IPS-15b (cell line): Measurements from ENCODE around the gene CASP4.

ENCODE experiments used
- H3K27me3 ChIP-seq: one replicate; pipeline ENCODE4 v1.6.1; 2013; ENCODE audit warnings: low read length; ENCODE audit not compliant: control insufficient read depth, insufficient read depth
- H3K36me3 ChIP-seq: one replicate; pipeline ENCODE4 v1.6.1; 2013; ENCODE audit warnings: low read length; ENCODE audit not compliant: control insufficient read depth, insufficient read depth
- H3K4me1 ChIP-seq: one replicate; pipeline ENCODE4 v1.6.1; 2013; ENCODE audit warnings: mild to moderate bottlenecking, low read length; ENCODE audit not compliant: control insufficient read depth, insufficient read depth
- H3K4me3 ChIP-seq: one replicate; pipeline ENCODE4 v1.5.1; 2013; ENCODE audit warnings: low read depth, low read length
- H3K9ac ChIP-seq: one replicate; pipeline ENCODE4 v1.6.1; 2013; ENCODE audit warnings: low read depth, mild to moderate bottlenecking, low read length
- H3K9me3 ChIP-seq: one replicate; pipeline ENCODE4 v1.6.1; 2013; ENCODE audit warnings: mild to moderate bottlenecking, low read length; ENCODE audit not compliant: control insufficient read depth, insufficient read depth

CASP4 gene

GRCh38 chr11:104912102-104912501 is 56.3 kb downstream of the CASP4 start:
- no peaks in the 10 kb centered on the region for H3K27me3 ChIP-seq
- H3K36me3 ChIP-seq, result no peaks in the 10 kb centered on the region
- no peaks in the 10 kb centered on the region for H3K9me3 ChIP-seq
- no peaks in the 10 kb centered on the region for H3K4me1 ChIP-seq
- no peak overlapping the region for H3K4me3 ChIP-seq
- no peak overlapping the region for H3K9ac ChIP-seq

GRCh38 chr11:104908186-104908531 is 60.2 kb downstream of the CASP4 start:
- Histone ChIP-seq H3K9ac (no peak overlapping the region), H3K4me3 (no peak overlapping the region), H3K9me3 (no peaks in the 10 kb centered on the region), H3K27me3 (no peaks in the 10 kb centered on the region), H3K36me3 (no peaks in the 10 kb centered on the region), H3K4me1 (no peaks in the 10 kb centered on the region)

- Histone ChIP-seq H3K4me1 (no peaks in the 10 kb centered on the region), H3K27me3 (no peaks in the 10 kb centered on the region), H3K36me3 (no peaks in the 10 kb centered on the region), H3K9me3 (no peaks in the 10 kb centered on the region), H3K9ac (no peak overlapping the region), H3K4me3 (no peak overlapping the region)
These were observed 60.7 kb downstream of the CASP4 start for GRCh38 chr11:104907521-104908185.

- Histone ChIP-seq H3K4me1 (no peaks in the 10 kb centered on the region), H3K36me3 (no peaks in the 10 kb centered on the region), H3K9me3 (no peaks in the 10 kb centered on the region), H3K27me3 (no peaks in the 10 kb centered on the region), H3K9ac (no peak overlapping the region), H3K4me3 (no peak overlapping the region)
These were observed 63.1 kb downstream of the CASP4 start for GRCh38 chr11:104905271-104905670.

GRCh38 chr11:104899226-104899625 is 69.1 kb downstream of the CASP4 start:
- Histone ChIP-seq H3K4me3 (no peak overlapping the region), H3K27me3 (no peaks in the 10 kb centered on the region), H3K9me3 (no peaks in the 10 kb centered on the region), H3K9ac (no peak overlapping the region), H3K36me3 (no peaks in the 10 kb centered on the region), H3K4me1 (peaks cover 7% of the 10 kb centered on the region)

GRCh38 chr11:104898685-104899013 is 69.7 kb downstream of the CASP4 start:
- Histone ChIP-seq H3K4me1 (peaks cover 7% of the 10 kb centered on the region), H3K36me3 (no peaks in the 10 kb centered on the region), H3K27me3 (no peaks in the 10 kb centered on the region), H3K9me3 (no peaks in the 10 kb centered on the region), H3K4me3 (no peak overlapping the region), H3K9ac (no peak overlapping the region)

- Histone ChIP-seq H3K9ac (no peak within 1 kb of the TSS), H3K9me3 (no peaks in the 10 kb centered on the region), H3K27me3 (no peaks in the 10 kb centered on the region), H3K36me3 (no peaks in the 10 kb centered on the region), H3K4me1 (peaks cover 7% of the 10 kb centered on the region), H3K4me3 (no peak within 1 kb of the TSS)
These were observed 70.3 kb downstream of the CASP4 start, which contains the start of gene CASP12 for GRCh38 chr11:104897891-104898684. Gene CASP12, minus strand, starts transcription at chr11:104898460.

GRCh38 chr11:104895634-104896033 is 72.7 kb downstream of the CASP4 start:
- Histone ChIP-seq H3K4me1 (peaks cover 7% of the 10 kb centered on the region), H3K9ac (no peak overlapping the region), H3K4me3 (no peak overlapping the region), H3K27me3 (no peaks in the 10 kb centered on the region), H3K9me3 (no peaks in the 10 kb centered on the region), H3K36me3 (no peaks in the 10 kb centered on the region)

- peaks cover 7% of the 10 kb centered on the region for H3K4me1 ChIP-seq
- H3K9ac ChIP-seq, result no peak overlapping the region
- no peak overlapping the region for H3K4me3 ChIP-seq
- no peaks in the 10 kb centered on the region for H3K9me3 ChIP-seq
- H3K36me3 ChIP-seq, result no peaks in the 10 kb centered on the region
- no peaks in the 10 kb centered on the region for H3K27me3 ChIP-seq
These were observed 74.5 kb downstream of the CASP4 start for GRCh38 chr11:104893876-104894275.
